Memory B cell (primary cell): ENCODE measurements around the gene RAPGEF1.
A peak's percentile ranks its signal among the peaks of the same experiment; 100 is the strongest.
"Not testable (repeated sequence)": the region's sequence is repeated elsewhere in the genome, so short reads cannot be mapped to it uniquely, and the experiment has no call there.

ENCODE experiments used
- ATAC-seq: fragments of 150-1000 bp; cut with Tn5 transposase; 2 replicates; pipeline ENCODE4 v1.10.0; 2021; ENCODE audit warnings: low read depth, mild to moderate bottlenecking, moderate library complexity
- DNase-seq, 2 donors: peaks; one replicate each; pipeline ENCODE4 v3.0.0; 2022; ENCODE audit warnings: low spot score in 2 of 2
- H3K27ac Mint-ChIP-seq: one replicate; pipeline ENCODE4 v1.8.0; 2022; ENCODE audit warnings: mild to moderate bottlenecking, moderate library complexity, mixed read lengths
- H3K27me3 Mint-ChIP-seq: one replicate; pipeline ENCODE4 v1.8.0; 2022; ENCODE audit warnings: mixed read lengths
- H3K36me3 Mint-ChIP-seq: one replicate; pipeline ENCODE4 v1.8.0; 2022; ENCODE audit warnings: mild to moderate bottlenecking, mixed read lengths
- H3K4me1 Mint-ChIP-seq: one replicate; pipeline ENCODE4 v1.8.0; 2022; ENCODE audit warnings: mixed read lengths
- H3K4me3 Mint-ChIP-seq: one replicate; pipeline ENCODE4 v1.8.0; 2022; ENCODE audit warnings: mild to moderate bottlenecking, moderate library complexity, mixed read lengths
- H3K9me3 Mint-ChIP-seq: one replicate; pipeline ENCODE4 v1.8.0; 2022; ENCODE audit warnings: mixed read lengths

The RAPGEF1 gene

GRCh38 chr9:131663288-131663687, 76.6 kb downstream of the RAPGEF1 start:
- no peak for DNase-seq
- H3K9me3 Mint-ChIP-seq = no peaks in the 10 kb centered on the region
- ATAC-seq = no peak
- H3K27ac Mint-ChIP-seq = peak overlapping the region; percentile 86
- peak overlapping the region; percentile 6 for H3K4me3 Mint-ChIP-seq
- H3K36me3 Mint-ChIP-seq = peaks cover 13% of the 10 kb centered on the region
- H3K4me1 Mint-ChIP-seq = peaks cover 61% of the 10 kb centered on the region
- no peaks in the 10 kb centered on the region for H3K27me3 Mint-ChIP-seq

GRCh38 chr9:131662289-131662621, 77.6 kb downstream of the RAPGEF1 start:
- H3K36me3 Mint-ChIP-seq = peaks cover 13% of the 10 kb centered on the region
- peak overlapping the region; percentile 86 for H3K27ac Mint-ChIP-seq
- not testable (repeated sequence) for DNase-seq, H3K27me3 Mint-ChIP-seq, ATAC-seq, H3K9me3 Mint-ChIP-seq
- peaks cover 62% of the 10 kb centered on the region for H3K4me1 Mint-ChIP-seq
- peak overlapping the region; percentile 25 for H3K4me3 Mint-ChIP-seq

GRCh38 chr9:131661568-131662288, 78.1 kb downstream of the RAPGEF1 start:
- peak; percentile 70 for ATAC-seq
- Mint-ChIP-seq H3K4me3 (peak overlapping the region; percentile 25), H3K27ac (peak overlapping the region; percentile 86), H3K27me3 (no peaks in the 10 kb centered on the region), H3K9me3 (no peaks in the 10 kb centered on the region), H3K36me3 (peaks cover 13% of the 10 kb centered on the region), H3K4me1 (peaks cover 63% of the 10 kb centered on the region)
- DNase-seq = no peak

GRCh38 chr9:131660466-131661405, 79.1 kb downstream of the RAPGEF1 start:
- peak overlapping the region; percentile 33 for H3K4me3 Mint-ChIP-seq
- H3K9me3 Mint-ChIP-seq = no peaks in the 10 kb centered on the region
- H3K27ac Mint-ChIP-seq = peak overlapping the region; percentile 76
- H3K36me3 Mint-ChIP-seq = peaks cover 16% of the 10 kb centered on the region
- ATAC-seq (no peak), DNase-seq (no peak)
- no peaks in the 10 kb centered on the region for H3K27me3 Mint-ChIP-seq
- H3K4me1 Mint-ChIP-seq = peaks cover 67% of the 10 kb centered on the region

- ATAC-seq (no peak), DNase-seq (no peak)
- peaks cover 65% of the 10 kb centered on the region for H3K4me1 Mint-ChIP-seq
- H3K27ac Mint-ChIP-seq = peak overlapping the region; percentile 94
- H3K4me3 Mint-ChIP-seq = peak overlapping the region; percentile 65
- peaks cover 9% of the 10 kb centered on the region for H3K36me3 Mint-ChIP-seq
- no peaks in the 10 kb centered on the region for H3K9me3 Mint-ChIP-seq
- no peaks in the 10 kb centered on the region for H3K27me3 Mint-ChIP-seq
These were observed 81.3 kb downstream of the RAPGEF1 start for GRCh38 chr9:131658377-131659129.

- H3K27ac Mint-ChIP-seq = peak overlapping the region; percentile 94
- no peaks in the 10 kb centered on the region for H3K9me3 Mint-ChIP-seq
- H3K4me1 Mint-ChIP-seq = peaks cover 66% of the 10 kb centered on the region
- no peak for DNase-seq
- peaks cover 9% of the 10 kb centered on the region for H3K36me3 Mint-ChIP-seq
- peak overlapping the region; percentile 65 for H3K4me3 Mint-ChIP-seq
- ATAC-seq = no peak
- no peaks in the 10 kb centered on the region for H3K27me3 Mint-ChIP-seq
These were observed 81.9 kb downstream of the RAPGEF1 start for GRCh38 chr9:131657940-131658339.

GRCh38 chr9:131657456-131657855, 82.4 kb downstream of the RAPGEF1 start:
- Mint-ChIP-seq H3K27me3 (no peaks in the 10 kb centered on the region), H3K4me3 (peak overlapping the region; percentile 65), H3K4me1 (peaks cover 63% of the 10 kb centered on the region), H3K27ac (peak overlapping the region; percentile 94), H3K36me3 (peaks cover 9% of the 10 kb centered on the region), H3K9me3 (no peaks in the 10 kb centered on the region)
- DNase-seq (no peak), ATAC-seq (peak; percentile 16)

GRCh38 chr9:131657037-131657377, 82.9 kb downstream of the RAPGEF1 start:
- peak; percentile 23 for ATAC-seq
- Mint-ChIP-seq H3K4me1 (peaks cover 62% of the 10 kb centered on the region), H3K36me3 (peaks cover 6% of the 10 kb centered on the region), H3K9me3 (no peaks in the 10 kb centered on the region), H3K27me3 (no peaks in the 10 kb centered on the region), H3K27ac (peak overlapping the region; percentile 94), H3K4me3 (peak overlapping the region; percentile 73)
- no peak for DNase-seq

- H3K4me1 Mint-ChIP-seq = peaks cover 63% of the 10 kb centered on the region
- H3K27ac Mint-ChIP-seq = peak overlapping the region; percentile 94
- no peaks in the 10 kb centered on the region for H3K27me3 Mint-ChIP-seq
- peaks cover 5% of the 10 kb centered on the region for H3K36me3 Mint-ChIP-seq
- H3K4me3 Mint-ChIP-seq = peak overlapping the region; percentile 73
- ATAC-seq = peak; percentile 91
- DNase-seq = peak; percentile 71 to 88
- no peaks in the 10 kb centered on the region for H3K9me3 Mint-ChIP-seq
These were observed 83.4 kb downstream of the RAPGEF1 start for GRCh38 chr9:131656356-131657036.

GRCh38 chr9:131654369-131654768, 85.5 kb downstream of the RAPGEF1 start:
- not testable (repeated sequence) for H3K27me3 Mint-ChIP-seq, DNase-seq, ATAC-seq, H3K9me3 Mint-ChIP-seq
- Mint-ChIP-seq H3K4me3 (peak overlapping the region; percentile 5), H3K4me1 (peaks cover 61% of the 10 kb centered on the region), H3K36me3 (peaks cover 12% of the 10 kb centered on the region), H3K27ac (peak overlapping the region; percentile 94)

GRCh38 chr9:131651599-131651998, 88.3 kb downstream of the RAPGEF1 start:
- H3K9me3 Mint-ChIP-seq = no peaks in the 10 kb centered on the region
- H3K27me3 Mint-ChIP-seq = no peaks in the 10 kb centered on the region
- H3K4me1 Mint-ChIP-seq = peaks cover 44% of the 10 kb centered on the region
- no peak for ATAC-seq
- H3K4me3 Mint-ChIP-seq = no peak overlapping the region
- peak overlapping the region; percentile 77 for H3K27ac Mint-ChIP-seq
- peaks cover 18% of the 10 kb centered on the region for H3K36me3 Mint-ChIP-seq
- DNase-seq = no peak

GRCh38 chr9:131651160-131651559, 88.7 kb downstream of the RAPGEF1 start:
- H3K9me3 Mint-ChIP-seq = no peaks in the 10 kb centered on the region
- DNase-seq (no peak), ATAC-seq (no peak)
- H3K27ac Mint-ChIP-seq = peak overlapping the region; percentile 77
- no peaks in the 10 kb centered on the region for H3K27me3 Mint-ChIP-seq
- H3K4me3 Mint-ChIP-seq = no peak overlapping the region
- peaks cover 17% of the 10 kb centered on the region for H3K36me3 Mint-ChIP-seq
- peaks cover 42% of the 10 kb centered on the region for H3K4me1 Mint-ChIP-seq

GRCh38 chr9:131650254-131650653, 89.6 kb downstream of the RAPGEF1 start:
- peak overlapping the region; percentile 77 for H3K27ac Mint-ChIP-seq
- no peak for DNase-seq
- peaks cover 42% of the 10 kb centered on the region for H3K4me1 Mint-ChIP-seq
- peaks cover 16% of the 10 kb centered on the region for H3K36me3 Mint-ChIP-seq
- H3K4me3 Mint-ChIP-seq = no peak overlapping the region
- ATAC-seq = no peak
- H3K9me3 Mint-ChIP-seq = no peaks in the 10 kb centered on the region
- H3K27me3 Mint-ChIP-seq = no peaks in the 10 kb centered on the region
